GM23338 (cell line): ENCODE data around the gene SLC6A7. TPM values are rescaled to one million over a fixed set of nuclear protein-coding genes. Genes with fewer than 3 reads are reported as not detected.

Source experiments
- ATAC-seq: fragments of 200-7000 bp; cut with Tn5 transposase; 3 replicates; pipeline ENCODE4 v1.9.1; 2020
- DNase-seq: peaks from one replicate; pipeline ENCODE4 v3.0.0-alpha.2; 2015; ENCODE audit warnings: low spot score
- H2AFZ ChIP-seq: fragments of 200-600 bp; sonication (generic); 2 replicates; pipeline ENCODE4 v1.8.0; 2016; ENCODE audit warnings: antibody characterized with exemption, mild to moderate bottlenecking, moderate library complexity
- H3F3A ChIP-seq: fragments of 200-600 bp; sonication (generic); replicated peaks from 2 replicates; pipeline ENCODE4 v1.8.0; 2017; ENCODE audit warnings: antibody characterized with exemption, mixed run types, low read depth
- H3K27ac ChIP-seq: fragments of 200-600 bp; sonication (generic); 2 replicates; pipeline ENCODE4 v1.6.1; 2016; ENCODE audit warnings: low read depth
- H3K27me3 ChIP-seq: fragments of 200-600 bp; sonication (generic); 2 replicates; pipeline ENCODE4 v1.8.0; 2016; ENCODE audit warnings: mild to moderate bottlenecking, mixed run types, moderate library complexity; ENCODE audit not compliant: insufficient read depth
- H3K36me3 ChIP-seq: fragments of 200-600 bp; sonication (generic); 2 replicates; pipeline ENCODE4 v1.8.0; 2016; ENCODE audit warnings: mild to moderate bottlenecking; ENCODE audit not compliant: insufficient read depth
- H3K4me1 ChIP-seq: fragments of 200-600 bp; sonication (generic); 2 replicates; pipeline ENCODE4 v1.8.0; 2016; ENCODE audit warnings: mild to moderate bottlenecking, moderate library complexity; ENCODE audit not compliant: insufficient read depth
- H3K4me2 ChIP-seq: fragments of 200-600 bp; sonication (generic); 2 replicates; pipeline ENCODE4 v1.7.1; 2017; ENCODE audit warnings: mixed run types
- H3K4me3 ChIP-seq: fragments of 200-600 bp; sonication (generic); 2 replicates; pipeline ENCODE4 v1.6.1; 2016; ENCODE audit warnings: mixed run types
- H3K79me2 ChIP-seq: fragments of 200-600 bp; sonication (generic); replicated peaks from 2 replicates; pipeline ENCODE4 v1.8.0; 2017; ENCODE audit warnings: mild to moderate bottlenecking; ENCODE audit not compliant: insufficient read depth
- H3K9me2 ChIP-seq: fragments of 200-600 bp; sonication (generic); 2 replicates; pipeline ENCODE4 v1.8.0; 2017; ENCODE audit not compliant: insufficient read depth
- H4K20me1 ChIP-seq: fragments of 200-600 bp; sonication (generic); replicated peaks from 2 replicates; pipeline ENCODE4 v1.8.0; 2017; ENCODE audit warnings: mild to moderate bottlenecking; ENCODE audit not compliant: insufficient read depth
- H3K27ac Mint-ChIP-seq: 2 replicates; pipeline ENCODE4 v1.8.0; 2020; ENCODE audit warnings: inconsistent platforms, mild to moderate bottlenecking, moderate library complexity, mixed read lengths
- H3K27me3 Mint-ChIP-seq: 3 replicates; pipeline ENCODE4 v1.8.0; 2022; ENCODE audit warnings: low read depth, mild to moderate bottlenecking, moderate library complexity, mixed read lengths, inconsistent platforms; ENCODE audit not compliant: insufficient read depth, poor library complexity
- H3K36me3 Mint-ChIP-seq: 3 replicates; pipeline ENCODE4 v1.8.0; 2021; ENCODE audit warnings: low read depth, mild to moderate bottlenecking, inconsistent platforms, moderate library complexity, mixed read lengths
- H3K4me1 Mint-ChIP-seq: 3 replicates; pipeline ENCODE4 v1.8.0; 2020; ENCODE audit warnings: mild to moderate bottlenecking, inconsistent platforms, mixed read lengths
- H3K4me3 Mint-ChIP-seq: 3 replicates; pipeline ENCODE4 v1.8.0; 2021; ENCODE audit warnings: moderate library complexity, mild to moderate bottlenecking, inconsistent platforms, mixed read lengths
- H3K9me3 Mint-ChIP-seq: 3 replicates; pipeline ENCODE4 v1.8.0; 2020; ENCODE audit warnings: moderate library complexity, mild to moderate bottlenecking, inconsistent platforms, mixed read lengths
- CREB1 ChIP-seq: fragments of 250-450 bp; sonication (Bioruptor Pico); IDR thresholded peaks from 2 replicates; pipeline ENCODE4 v1.5.0; 2020; ENCODE audit warnings: low read depth, mild to moderate bottlenecking, moderate library complexity
- ETS1 ChIP-seq: IDR thresholded peaks from 2 replicates; pipeline ENCODE4 v1.6.1; 2016; ENCODE audit warnings: antibody characterized with exemption
- EZH2 ChIP-seq: fragments of 200-600 bp; sonication (generic); IDR thresholded peaks from one replicate; pipeline ENCODE4 v1.8.0; 2017; ENCODE audit warnings: antibody characterized with exemption, mild to moderate bottlenecking, low read depth; ENCODE audit not compliant: unreplicated experiment
- EZH2phosphoT487 ChIP-seq: fragments of 200-600 bp; sonication (generic); IDR thresholded peaks from one replicate; pipeline ENCODE4 v1.8.1; 2018; ENCODE audit warnings: antibody characterized with exemption; ENCODE audit not compliant: unreplicated experiment
- JUNB ChIP-seq: IDR thresholded peaks from one replicate; pipeline ENCODE4 v1.6.1; 2016; ENCODE audit warnings: antibody characterized with exemption; ENCODE audit not compliant: unreplicated experiment
- POLR2AphosphoS5 ChIP-seq: IDR thresholded peaks from 2 replicates; pipeline ENCODE4 v1.6.1; 2016; ENCODE audit warnings: antibody characterized with exemption, low read depth
- STAT1 ChIP-seq: IDR thresholded peaks from one replicate; pipeline ENCODE4 v1.6.1; 2016; ENCODE audit warnings: antibody characterized with exemption; ENCODE audit not compliant: unreplicated experiment
- ZNF114 ChIP-seq: fragments of 250-450 bp; sonication (Bioruptor Pico); IDR thresholded peaks from 2 replicates; pipeline ENCODE4 v1.5.0; 2020; ENCODE audit warnings: mild to moderate bottlenecking, moderate library complexity
- ZNF331 ChIP-seq: fragments of 250-450 bp; sonication (Bioruptor Pico); IDR thresholded peaks from 2 replicates; pipeline ENCODE4 v1.5.0; 2020; ENCODE audit warnings: low read depth, mild to moderate bottlenecking, moderate library complexity
- polyA plus RNA-seq: library from polyadenylated mRNA; unstranded; fragments of >200 nt; fragmentation: Nextera tagmentation; extraction: Ambion mirVana; gene quantifications from 2 replicates; pipeline ENCODE4 v1.2.1, GENCODE V29; 2016
- total RNA-seq: library from RNA; depleted of rRNA; stranded (reverse); fragments of >200 nt; shearing (Covaris generic); gene quantifications from 2 replicates; pipeline ENCODE4 v1.2.3, GENCODE V29; 2014
- TF ChIP-seq, protein P1 (sequence below): fragments of 250-450 bp; sonication (Bioruptor Pico); IDR thresholded peaks from 2 replicates; pipeline ENCODE4 v1.5.0; 2020; ENCODE audit warnings: mild to moderate bottlenecking, moderate library complexity
- TF ChIP-seq, protein P2 (sequence below), 2 experiments: fragments of 200-600 bp in 1 of 2; sonication (generic) in 1 of 2; conservative IDR thresholded peaks; 2 replicates each; pipeline versions ENCODE4 v1.5.1 to v1.6.1; 2016 to 2017; ENCODE audit warnings: antibody characterized with exemption in 2 of 2, low read depth in 2 of 2, mild to moderate bottlenecking in 2 of 2, moderate library complexity in 1 of 2
- TF ChIP-seq, protein P3 (sequence below): IDR thresholded peaks from one replicate; pipeline ENCODE4 v1.6.1; 2018; ENCODE audit warnings: antibody characterized with exemption; ENCODE audit not compliant: unreplicated experiment

Gene SLC6A7
- total and polyA plus RNA-seq, 2 experiments from 2014 or later, result not detected

DNA sequence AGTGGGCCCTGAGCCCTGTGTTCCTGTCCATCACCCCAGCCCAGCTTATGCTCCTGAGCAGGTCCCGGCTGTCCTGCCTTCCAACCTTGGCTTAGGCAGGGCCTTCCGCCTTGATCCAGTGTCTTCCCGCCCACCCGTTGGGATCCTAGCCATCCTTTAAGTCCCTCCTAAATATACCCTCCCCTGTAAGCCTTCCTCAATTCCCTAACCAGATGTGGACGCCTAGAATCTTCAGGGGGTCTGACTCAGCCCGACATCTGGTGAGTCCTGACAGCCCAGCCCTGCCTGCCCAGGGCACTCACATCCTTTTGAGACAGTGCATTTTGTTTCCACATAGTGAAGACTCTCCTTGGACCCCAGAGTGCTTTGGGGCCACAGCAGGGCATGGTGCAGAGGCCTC is 23.7 kb downstream of the SLC6A7 start:
- Mint-ChIP-seq H3K9me3 (no peaks in the 10 kb centered on the region; the same call in 2 of the 3 replicates), H3K4me3 (no peak overlapping the region), H3K4me1 (peaks cover 50% of the 10 kb centered on the region), H3K27me3 (peaks cover 28% of the 10 kb centered on the region), H3K36me3 (no peaks in the 10 kb centered on the region), H3K27ac (no peak overlapping the region)
- DNase-seq, result no peak
- Histone ChIP-seq H3K9me2 (no peaks in the 10 kb centered on the region), H3K4me1 (peaks cover 11% of the 10 kb centered on the region), H2AFZ (no peak overlapping the region), H3K79me2 (no peaks in the 10 kb centered on the region), H4K20me1 (no peaks in the 10 kb centered on the region), H3F3A (0 out of 2 replicates have a peak, but pooled peaks cover 5% of the 10 kb centered on the region), H3K36me3 (no peaks in the 10 kb centered on the region), H3K4me2 (no peak overlapping the region), H3K27me3 (no peaks in the 10 kb centered on the region), H3K4me3 (no peak overlapping the region), H3K27ac (no peak overlapping the region)
- no peak for ATAC-seq
- TF ChIP-seq, protein P1, sequence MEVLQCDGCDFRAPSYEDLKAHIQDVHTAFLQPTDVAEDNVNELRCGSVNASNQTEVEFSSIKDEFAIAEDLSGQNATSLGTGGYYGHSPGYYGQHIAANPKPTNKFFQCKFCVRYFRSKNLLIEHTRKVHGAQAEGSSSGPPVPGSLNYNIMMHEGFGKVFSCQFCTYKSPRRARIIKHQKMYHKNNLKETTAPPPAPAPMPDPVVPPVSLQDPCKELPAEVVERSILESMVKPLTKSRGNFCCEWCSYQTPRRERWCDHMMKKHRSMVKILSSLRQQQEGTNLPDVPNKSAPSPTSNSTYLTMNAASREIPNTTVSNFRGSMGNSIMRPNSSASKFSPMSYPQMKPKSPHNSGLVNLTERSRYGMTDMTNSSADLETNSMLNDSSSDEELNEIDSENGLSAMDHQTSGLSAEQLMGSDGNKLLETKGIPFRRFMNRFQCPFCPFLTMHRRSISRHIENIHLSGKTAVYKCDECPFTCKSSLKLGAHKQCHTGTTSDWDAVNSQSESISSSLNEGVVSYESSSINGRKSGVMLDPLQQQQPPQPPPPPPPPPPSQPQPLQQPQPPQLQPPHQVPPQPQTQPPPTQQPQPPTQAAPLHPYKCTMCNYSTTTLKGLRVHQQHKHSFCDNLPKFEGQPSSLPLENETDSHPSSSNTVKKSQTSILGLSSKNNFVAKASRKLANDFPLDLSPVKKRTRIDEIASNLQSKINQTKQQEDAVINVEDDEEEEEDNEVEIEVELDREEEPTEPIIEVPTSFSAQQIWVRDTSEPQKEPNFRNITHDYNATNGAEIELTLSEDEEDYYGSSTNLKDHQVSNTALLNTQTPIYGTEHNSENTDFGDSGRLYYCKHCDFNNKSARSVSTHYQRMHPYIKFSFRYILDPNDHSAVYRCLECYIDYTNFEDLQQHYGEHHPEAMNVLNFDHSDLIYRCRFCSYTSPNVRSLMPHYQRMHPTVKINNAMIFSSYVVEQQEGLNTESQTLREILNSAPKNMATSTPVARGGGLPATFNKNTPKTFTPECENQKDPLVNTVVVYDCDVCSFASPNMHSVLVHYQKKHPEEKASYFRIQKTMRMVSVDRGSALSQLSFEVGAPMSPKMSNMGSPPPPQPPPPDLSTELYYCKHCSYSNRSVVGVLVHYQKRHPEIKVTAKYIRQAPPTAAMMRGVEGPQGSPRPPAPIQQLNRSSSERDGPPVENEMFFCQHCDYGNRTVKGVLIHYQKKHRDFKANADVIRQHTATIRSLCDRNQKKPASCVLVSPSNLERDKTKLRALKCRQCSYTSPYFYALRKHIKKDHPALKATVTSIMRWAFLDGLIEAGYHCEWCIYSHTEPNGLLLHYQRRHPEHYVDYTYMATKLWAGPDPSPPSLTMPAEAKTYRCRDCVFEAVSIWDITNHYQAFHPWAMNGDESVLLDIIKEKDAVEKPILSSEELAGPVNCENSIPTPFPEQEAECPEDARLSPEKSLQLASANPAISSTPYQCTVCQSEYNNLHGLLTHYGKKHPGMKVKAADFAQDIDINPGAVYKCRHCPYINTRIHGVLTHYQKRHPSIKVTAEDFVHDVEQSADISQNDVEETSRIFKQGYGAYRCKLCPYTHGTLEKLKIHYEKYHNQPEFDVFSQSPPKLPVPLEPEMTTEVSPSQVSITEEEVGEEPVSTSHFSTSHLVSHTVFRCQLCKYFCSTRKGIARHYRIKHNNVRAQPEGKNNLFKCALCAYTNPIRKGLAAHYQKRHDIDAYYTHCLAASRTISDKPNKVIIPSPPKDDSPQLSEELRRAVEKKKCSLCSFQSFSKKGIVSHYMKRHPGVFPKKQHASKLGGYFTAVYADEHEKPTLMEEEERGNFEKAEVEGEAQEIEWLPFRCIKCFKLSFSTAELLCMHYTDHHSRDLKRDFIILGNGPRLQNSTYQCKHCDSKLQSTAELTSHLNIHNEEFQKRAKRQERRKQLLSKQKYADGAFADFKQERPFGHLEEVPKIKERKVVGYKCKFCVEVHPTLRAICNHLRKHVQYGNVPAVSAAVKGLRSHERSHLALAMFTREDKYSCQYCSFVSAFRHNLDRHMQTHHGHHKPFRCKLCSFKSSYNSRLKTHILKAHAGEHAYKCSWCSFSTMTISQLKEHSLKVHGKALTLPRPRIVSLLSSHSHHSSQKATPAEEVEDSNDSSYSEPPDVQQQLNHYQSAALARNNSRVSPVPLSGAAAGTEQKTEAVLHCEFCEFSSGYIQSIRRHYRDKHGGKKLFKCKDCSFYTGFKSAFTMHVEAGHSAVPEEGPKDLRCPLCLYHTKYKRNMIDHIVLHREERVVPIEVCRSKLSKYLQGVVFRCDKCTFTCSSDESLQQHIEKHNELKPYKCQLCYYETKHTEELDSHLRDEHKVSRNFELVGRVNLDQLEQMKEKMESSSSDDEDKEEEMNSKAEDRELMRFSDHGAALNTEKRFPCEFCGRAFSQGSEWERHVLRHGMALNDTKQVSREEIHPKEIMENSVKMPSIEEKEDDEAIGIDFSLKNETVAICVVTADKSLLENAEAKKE (CRISPR knock-in tag), result no peak
- no peak for TF ChIP-seq ETS1
- TF ChIP-seq CREB1 (CRISPR knock-in tag), result no peak
- TF ChIP-seq STAT1, result no peak
- no peak for TF ChIP-seq ZNF331 (CRISPR knock-in tag)
- no peak for TF ChIP-seq EZH2
- TF ChIP-seq POLR2AphosphoS5, result no peak
- TF ChIP-seq, protein P2, sequence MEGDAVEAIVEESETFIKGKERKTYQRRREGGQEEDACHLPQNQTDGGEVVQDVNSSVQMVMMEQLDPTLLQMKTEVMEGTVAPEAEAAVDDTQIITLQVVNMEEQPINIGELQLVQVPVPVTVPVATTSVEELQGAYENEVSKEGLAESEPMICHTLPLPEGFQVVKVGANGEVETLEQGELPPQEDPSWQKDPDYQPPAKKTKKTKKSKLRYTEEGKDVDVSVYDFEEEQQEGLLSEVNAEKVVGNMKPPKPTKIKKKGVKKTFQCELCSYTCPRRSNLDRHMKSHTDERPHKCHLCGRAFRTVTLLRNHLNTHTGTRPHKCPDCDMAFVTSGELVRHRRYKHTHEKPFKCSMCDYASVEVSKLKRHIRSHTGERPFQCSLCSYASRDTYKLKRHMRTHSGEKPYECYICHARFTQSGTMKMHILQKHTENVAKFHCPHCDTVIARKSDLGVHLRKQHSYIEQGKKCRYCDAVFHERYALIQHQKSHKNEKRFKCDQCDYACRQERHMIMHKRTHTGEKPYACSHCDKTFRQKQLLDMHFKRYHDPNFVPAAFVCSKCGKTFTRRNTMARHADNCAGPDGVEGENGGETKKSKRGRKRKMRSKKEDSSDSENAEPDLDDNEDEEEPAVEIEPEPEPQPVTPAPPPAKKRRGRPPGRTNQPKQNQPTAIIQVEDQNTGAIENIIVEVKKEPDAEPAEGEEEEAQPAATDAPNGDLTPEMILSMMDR (conservative IDR thresholded peaks at IDR 0.05; ENCODE audit: low read depth in 2 of 2), result no peak
- TF ChIP-seq ZNF114 (CRISPR knock-in tag), result no peak
- TF ChIP-seq EZH2phosphoT487, result no peak
- TF ChIP-seq, protein P3, sequence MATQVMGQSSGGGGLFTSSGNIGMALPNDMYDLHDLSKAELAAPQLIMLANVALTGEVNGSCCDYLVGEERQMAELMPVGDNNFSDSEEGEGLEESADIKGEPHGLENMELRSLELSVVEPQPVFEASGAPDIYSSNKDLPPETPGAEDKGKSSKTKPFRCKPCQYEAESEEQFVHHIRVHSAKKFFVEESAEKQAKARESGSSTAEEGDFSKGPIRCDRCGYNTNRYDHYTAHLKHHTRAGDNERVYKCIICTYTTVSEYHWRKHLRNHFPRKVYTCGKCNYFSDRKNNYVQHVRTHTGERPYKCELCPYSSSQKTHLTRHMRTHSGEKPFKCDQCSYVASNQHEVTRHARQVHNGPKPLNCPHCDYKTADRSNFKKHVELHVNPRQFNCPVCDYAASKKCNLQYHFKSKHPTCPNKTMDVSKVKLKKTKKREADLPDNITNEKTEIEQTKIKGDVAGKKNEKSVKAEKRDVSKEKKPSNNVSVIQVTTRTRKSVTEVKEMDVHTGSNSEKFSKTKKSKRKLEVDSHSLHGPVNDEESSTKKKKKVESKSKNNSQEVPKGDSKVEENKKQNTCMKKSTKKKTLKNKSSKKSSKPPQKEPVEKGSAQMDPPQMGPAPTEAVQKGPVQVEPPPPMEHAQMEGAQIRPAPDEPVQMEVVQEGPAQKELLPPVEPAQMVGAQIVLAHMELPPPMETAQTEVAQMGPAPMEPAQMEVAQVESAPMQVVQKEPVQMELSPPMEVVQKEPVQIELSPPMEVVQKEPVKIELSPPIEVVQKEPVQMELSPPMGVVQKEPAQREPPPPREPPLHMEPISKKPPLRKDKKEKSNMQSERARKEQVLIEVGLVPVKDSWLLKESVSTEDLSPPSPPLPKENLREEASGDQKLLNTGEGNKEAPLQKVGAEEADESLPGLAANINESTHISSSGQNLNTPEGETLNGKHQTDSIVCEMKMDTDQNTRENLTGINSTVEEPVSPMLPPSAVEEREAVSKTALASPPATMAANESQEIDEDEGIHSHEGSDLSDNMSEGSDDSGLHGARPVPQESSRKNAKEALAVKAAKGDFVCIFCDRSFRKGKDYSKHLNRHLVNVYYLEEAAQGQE, result no peak
- TF ChIP-seq JUNB, result no peak
